HG03196 (cell line): ENCODE data around the gene STRA8.

ENCODE experiments used
- ATAC-seq: cut with Tn5 transposase; IDR thresholded peaks from one replicate; pipeline ENCODE4 v1.9.1; 2021; ENCODE audit not compliant: unreplicated experiment

Gene STRA8

GRCh38 chr7:135236727-135237126 is 3.1 kb downstream of the STRA8 start:
- peak; percentile 88 for ATAC-seq

GRCh38 chr7:135238112-135238744 is 4.6 kb downstream of the STRA8 start:
- no peak for ATAC-seq

GRCh38 chr7:135239263-135239662 is 5.6 kb downstream of the STRA8 start:
- no peak for ATAC-seq

- ATAC-seq, result no peak
Observed at GRCh38 chr7:135240441-135240840, 6.8 kb downstream of the STRA8 start.

GRCh38 chr7:135242096-135242684 is 8.6 kb downstream of the STRA8 start:
- ATAC-seq, result no peak

- no peak for ATAC-seq
Observed at GRCh38 chr7:135245226-135246190, 11.9 kb downstream of the STRA8 start.

GRCh38 chr7:135246191-135246825 is 12.7 kb downstream of the STRA8 start:
- ATAC-seq, result no peak

- no peak for ATAC-seq
Observed at GRCh38 chr7:135247746-135248471, 14.3 kb downstream of the STRA8 start.

- ATAC-seq, result no peak
Observed at GRCh38 chr7:135248546-135248945, 14.9 kb downstream of the STRA8 start.

- ATAC-seq, result no peak
Observed at GRCh38 chr7:135251496-135252391, 18.1 kb downstream of the STRA8 start.

GRCh38 chr7:135253851-135254771 is 20.5 kb downstream of the STRA8 start:
- no peak for ATAC-seq

GRCh38 chr7:135257790-135258189 is 24.2 kb downstream of the STRA8 start:
- no peak for ATAC-seq

GRCh38 chr7:135258585-135258984 is 24.9 kb downstream of the STRA8 start:
- no peak for ATAC-seq

- ATAC-seq, result no peak
Observed at GRCh38 chr7:135259702-135260101, 26.1 kb downstream of the STRA8 start.

GRCh38 chr7:135260470-135260869 is 26.8 kb downstream of the STRA8 start:
- no peak for ATAC-seq

- ATAC-seq, result no peak
Observed at GRCh38 chr7:135260930-135261721, 27.5 kb downstream of the STRA8 start.

- no peak for ATAC-seq
Observed at GRCh38 chr7:135262623-135263320, 29.1 kb downstream of the STRA8 start.
